GM06990 (cell line): ENCODE data around the gene NSD1.

Experiments used
- DNase-seq: peaks from one replicate; pipeline ENCODE4 v3.0.0-alpha.2; 2011; ENCODE audit not compliant: insufficient read length; ENCODE audit errors: extremely low read depth
- H3K27me3 ChIP-seq: replicated peaks from 2 replicates; pipeline ENCODE4 v1.6.0; 2011; ENCODE audit warnings: low read length; ENCODE audit not compliant: control insufficient read depth, insufficient read depth
- H3K36me3 ChIP-seq: 2 replicates; pipeline ENCODE4 v1.5.1; 2011; ENCODE audit warnings: low read length; ENCODE audit not compliant: control insufficient read depth, insufficient read depth
- H3K4me3 ChIP-seq: replicated peaks from 2 replicates; pipeline ENCODE4 v1.5.1; 2011; ENCODE audit warnings: low read depth, mild to moderate bottlenecking, control low read depth, low read length
- TF ChIP-seq, protein P1 (sequence below): IDR thresholded peaks from 2 replicates; pipeline ENCODE4 v1.5.1; 2011; ENCODE audit warnings: low read length, control low read depth, mild to moderate bottlenecking, inconsistent platforms; ENCODE audit not compliant: insufficient read depth, poor library complexity, severe bottlenecking

The NSD1 gene

DNA sequence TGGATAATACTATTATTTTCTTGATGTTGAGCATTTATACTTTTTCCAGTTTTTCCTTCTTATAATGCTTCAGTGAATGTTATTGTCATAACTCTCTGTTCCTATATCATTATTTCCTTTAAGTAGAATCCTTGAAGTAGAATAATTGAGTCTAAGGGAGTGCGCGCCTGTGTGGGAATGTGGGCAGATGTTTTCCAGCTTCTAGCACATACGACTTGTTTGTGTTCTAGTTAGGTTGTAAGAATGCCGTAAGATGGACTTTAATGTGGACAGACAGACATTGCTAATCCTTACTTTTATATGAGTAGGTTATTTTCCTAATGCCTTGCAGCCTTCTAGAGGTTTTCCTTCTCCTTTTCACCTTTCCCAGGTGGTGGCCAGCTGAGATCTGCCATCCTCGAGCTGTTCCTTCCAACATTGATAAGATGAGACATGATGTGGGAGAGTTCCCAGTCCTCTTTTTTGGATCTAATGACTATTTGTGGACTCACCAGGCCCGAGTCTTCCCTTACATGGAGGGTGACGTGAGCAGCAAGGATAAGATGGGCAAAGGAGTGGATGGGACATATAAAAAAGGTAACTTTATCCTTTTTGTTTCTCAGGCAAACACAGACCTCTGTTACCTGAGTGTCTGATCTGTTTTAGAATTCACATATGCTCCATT, 135.8 kb downstream of the NSD1 start:
- no peak for DNase-seq
- Histone ChIP-seq H3K27me3 (no peaks in the 10 kb centered on the region), H3K36me3 (peaks cover 16% of the 10 kb centered on the region), H3K4me3 (no peak overlapping the region)
- TF ChIP-seq, protein P1, sequence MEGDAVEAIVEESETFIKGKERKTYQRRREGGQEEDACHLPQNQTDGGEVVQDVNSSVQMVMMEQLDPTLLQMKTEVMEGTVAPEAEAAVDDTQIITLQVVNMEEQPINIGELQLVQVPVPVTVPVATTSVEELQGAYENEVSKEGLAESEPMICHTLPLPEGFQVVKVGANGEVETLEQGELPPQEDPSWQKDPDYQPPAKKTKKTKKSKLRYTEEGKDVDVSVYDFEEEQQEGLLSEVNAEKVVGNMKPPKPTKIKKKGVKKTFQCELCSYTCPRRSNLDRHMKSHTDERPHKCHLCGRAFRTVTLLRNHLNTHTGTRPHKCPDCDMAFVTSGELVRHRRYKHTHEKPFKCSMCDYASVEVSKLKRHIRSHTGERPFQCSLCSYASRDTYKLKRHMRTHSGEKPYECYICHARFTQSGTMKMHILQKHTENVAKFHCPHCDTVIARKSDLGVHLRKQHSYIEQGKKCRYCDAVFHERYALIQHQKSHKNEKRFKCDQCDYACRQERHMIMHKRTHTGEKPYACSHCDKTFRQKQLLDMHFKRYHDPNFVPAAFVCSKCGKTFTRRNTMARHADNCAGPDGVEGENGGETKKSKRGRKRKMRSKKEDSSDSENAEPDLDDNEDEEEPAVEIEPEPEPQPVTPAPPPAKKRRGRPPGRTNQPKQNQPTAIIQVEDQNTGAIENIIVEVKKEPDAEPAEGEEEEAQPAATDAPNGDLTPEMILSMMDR = no peak

DNA sequence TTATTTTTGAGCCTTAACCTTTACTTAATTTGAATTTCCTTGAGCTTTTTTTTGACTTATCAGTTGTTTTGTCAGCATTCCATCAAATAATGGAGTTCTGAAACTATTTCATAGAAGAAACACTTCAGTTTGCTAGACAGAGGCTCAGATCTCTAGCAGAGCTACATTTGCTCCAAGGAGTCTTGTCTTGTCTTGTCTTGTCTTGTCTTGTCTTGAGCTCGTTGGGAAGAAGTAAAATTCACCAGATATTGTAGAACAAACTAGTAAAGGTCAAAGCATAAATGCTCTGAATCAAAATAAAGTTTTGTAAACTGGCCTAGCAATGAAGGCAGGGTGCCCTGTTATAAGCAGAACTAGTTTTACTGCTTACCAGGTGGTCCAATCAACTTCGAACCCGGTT, 136.4 kb downstream of the NSD1 start:
- no peaks in the 10 kb centered on the region for H3K27me3 ChIP-seq
- H3K36me3 ChIP-seq = peaks cover 16% of the 10 kb centered on the region
- no peak for DNase-seq
- TF ChIP-seq, protein P1 = no peak
- H3K4me3 ChIP-seq = no peak overlapping the region

GRCh38 chr5:177270653-177271052, 137.1 kb downstream of the NSD1 start:
- Histone ChIP-seq H3K4me3 (no peak overlapping the region), H3K36me3 (peaks cover 16% of the 10 kb centered on the region), H3K27me3 (no peaks in the 10 kb centered on the region)
- TF ChIP-seq, protein P1 = no peak
- DNase-seq = no peak

DNA sequence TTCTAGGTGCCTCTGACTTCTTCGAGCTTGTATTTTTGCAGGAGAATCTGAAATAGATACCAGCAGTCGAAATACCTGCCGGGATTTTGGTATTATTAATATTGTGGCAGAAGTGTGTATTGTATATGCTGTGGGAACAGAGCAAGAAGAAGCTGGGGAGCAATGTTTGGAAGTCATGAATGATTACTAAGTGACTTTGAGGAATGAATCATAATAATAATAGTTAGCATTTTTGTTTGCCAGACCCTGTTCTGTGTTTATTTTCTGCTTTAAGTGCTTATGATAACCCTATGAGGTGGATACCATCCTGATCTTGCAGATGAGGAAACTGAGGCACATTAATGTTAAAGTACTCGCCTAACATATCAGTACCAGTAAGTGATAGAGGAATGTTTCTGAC, 137.5 kb downstream of the NSD1 start:
- no peak for DNase-seq
- Histone ChIP-seq H3K4me3 (no peak overlapping the region), H3K27me3 (no peaks in the 10 kb centered on the region), H3K36me3 (peaks cover 15% of the 10 kb centered on the region)
- TF ChIP-seq, protein P1 = no peak

DNA sequence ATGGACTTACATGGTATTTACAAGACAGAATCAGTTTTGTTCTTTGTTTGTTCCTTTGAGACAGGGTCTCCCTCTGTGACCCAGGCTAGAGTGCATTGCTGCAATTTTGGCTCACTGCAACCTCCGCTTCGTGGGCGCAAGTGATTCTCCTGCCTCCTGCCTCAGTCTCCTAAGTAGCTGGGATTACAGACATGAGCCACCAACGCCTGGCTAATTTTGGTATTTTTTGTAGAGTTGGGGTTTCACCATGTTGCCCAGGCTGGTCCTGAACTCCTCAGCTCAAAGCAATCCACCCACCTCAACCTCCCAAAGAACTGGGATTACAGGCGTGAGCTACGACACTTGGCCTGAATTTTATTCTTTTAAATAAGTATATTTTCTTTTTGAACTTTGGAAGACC, 142.3 kb downstream of the NSD1 start:
- DNase-seq = no peak
- Histone ChIP-seq H3K36me3 (peaks cover 10% of the 10 kb centered on the region), H3K27me3 (no peaks in the 10 kb centered on the region), H3K4me3 (no peak overlapping the region)
- TF ChIP-seq, protein P1 = no peak

- Histone ChIP-seq H3K27me3 (no peaks in the 10 kb centered on the region), H3K36me3 (peaks cover 12% of the 10 kb centered on the region), H3K4me3 (no peak overlapping the region)
- DNase-seq = no peak
- TF ChIP-seq, protein P1 = no peak
These were observed 143.3 kb downstream of the NSD1 start for GRCh38 chr5:177276886-177277285.
